Breast epithelium (tissue), 3 donors: ENCODE measurements around the gene ADPRS.

Experiments
- POLR2A ChIP-seq: fragments of 450-650 bp; IDR thresholded peaks from one replicate; pipeline ENCODE4 v1.6.1; 2016; ENCODE audit warnings: antibody characterized with exemption, mild to moderate bottlenecking, moderate library complexity
- TF ChIP-seq, protein P1 (sequence below), 3 donors: fragments of 450-650 bp; IDR thresholded peaks; one replicate each; pipeline ENCODE4 v1.5.1; 2016 to 2017; ENCODE audit warnings: antibody characterized with exemption in 3 of 3, mild to moderate bottlenecking in 3 of 3, moderate library complexity in 3 of 3

DNA sequence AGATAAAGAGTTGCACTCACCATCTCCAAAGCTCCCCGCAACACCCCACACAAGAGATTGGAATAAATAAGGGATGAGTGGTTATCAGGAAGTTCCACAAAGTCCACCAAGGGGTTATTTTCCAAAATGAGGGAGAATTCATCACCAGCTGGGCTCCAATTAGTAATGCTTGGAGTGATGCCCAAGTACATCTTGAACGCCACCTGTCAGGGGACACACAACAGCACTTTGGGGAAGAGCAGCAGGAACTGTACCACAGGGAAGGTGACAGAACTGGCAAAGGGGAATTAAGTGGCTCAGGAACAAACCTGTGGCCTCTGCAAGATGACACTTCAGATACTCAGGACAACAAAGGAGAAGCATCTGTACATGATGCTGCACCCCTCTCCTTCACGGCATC, 49.1 kb downstream of the ADPRS start:
- TF ChIP-seq POLR2A, result no peak
- TF ChIP-seq, protein P1, sequence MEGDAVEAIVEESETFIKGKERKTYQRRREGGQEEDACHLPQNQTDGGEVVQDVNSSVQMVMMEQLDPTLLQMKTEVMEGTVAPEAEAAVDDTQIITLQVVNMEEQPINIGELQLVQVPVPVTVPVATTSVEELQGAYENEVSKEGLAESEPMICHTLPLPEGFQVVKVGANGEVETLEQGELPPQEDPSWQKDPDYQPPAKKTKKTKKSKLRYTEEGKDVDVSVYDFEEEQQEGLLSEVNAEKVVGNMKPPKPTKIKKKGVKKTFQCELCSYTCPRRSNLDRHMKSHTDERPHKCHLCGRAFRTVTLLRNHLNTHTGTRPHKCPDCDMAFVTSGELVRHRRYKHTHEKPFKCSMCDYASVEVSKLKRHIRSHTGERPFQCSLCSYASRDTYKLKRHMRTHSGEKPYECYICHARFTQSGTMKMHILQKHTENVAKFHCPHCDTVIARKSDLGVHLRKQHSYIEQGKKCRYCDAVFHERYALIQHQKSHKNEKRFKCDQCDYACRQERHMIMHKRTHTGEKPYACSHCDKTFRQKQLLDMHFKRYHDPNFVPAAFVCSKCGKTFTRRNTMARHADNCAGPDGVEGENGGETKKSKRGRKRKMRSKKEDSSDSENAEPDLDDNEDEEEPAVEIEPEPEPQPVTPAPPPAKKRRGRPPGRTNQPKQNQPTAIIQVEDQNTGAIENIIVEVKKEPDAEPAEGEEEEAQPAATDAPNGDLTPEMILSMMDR (IDR thresholded peaks at IDR 0.05), result no peak
